ENCODE measurements around the gene RDH14.
A peak's percentile ranks its signal among the peaks of the same experiment; 100 is the strongest.

RDH14 gene

GRCh38 chr2:18519914-18520450 lies 40.5 kb downstream of the RDH14 start:
- DNase-seq: no peak

GRCh38 chr2:18518116-18519111 lies 42.0 kb downstream of the RDH14 start:
- peak; percentile 70 for DNase-seq

GRCh38 chr2:18517386-18517785 lies 43.1 kb downstream of the RDH14 start:
- DNase-seq: no peak

- peak; percentile 89 for DNase-seq
These were observed 44.3 kb downstream of the RDH14 start for GRCh38 chr2:18516112-18516511.

- no peak for DNase-seq
These were observed 45.7 kb downstream of the RDH14 start for GRCh38 chr2:18514526-18515461.

- no peak for DNase-seq
These were observed 49.7 kb downstream of the RDH14 start for GRCh38 chr2:18510775-18511174.

GRCh38 chr2:18506883-18507509 lies 53.5 kb downstream of the RDH14 start:
- DNase-seq: no peak

DNA sequence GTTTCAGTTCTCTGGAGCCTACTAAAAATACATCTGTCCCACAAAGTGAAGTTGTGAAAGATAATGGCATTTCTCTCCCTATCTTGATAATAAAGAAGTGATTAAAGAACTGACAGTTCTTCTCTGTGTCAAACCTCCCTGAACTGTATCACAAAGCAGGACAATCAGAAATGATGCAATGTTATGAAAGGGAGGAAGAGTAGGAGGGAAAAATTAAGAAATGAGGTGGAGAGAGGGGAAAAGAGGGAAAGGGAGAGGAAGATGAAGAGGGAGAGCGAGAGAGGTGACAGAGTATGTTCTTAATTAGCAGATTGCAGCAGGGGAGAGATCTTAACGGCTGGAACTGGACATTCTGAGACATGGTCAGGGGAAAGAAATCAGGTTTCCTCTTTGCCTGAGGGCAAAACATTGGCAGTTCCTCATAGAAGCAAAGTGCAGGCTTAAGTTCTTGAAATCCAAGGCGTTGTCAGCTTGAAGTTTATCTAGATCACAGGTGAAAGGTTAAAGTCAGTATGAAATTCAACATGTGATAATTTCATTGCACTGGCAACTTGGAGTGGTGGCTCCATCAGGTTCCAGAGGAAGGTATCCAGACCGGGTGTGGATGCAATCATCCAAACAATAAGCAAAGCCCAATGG lies 54.6 kb downstream of the RDH14 start:
- no peak for DNase-seq

Measured in fibroblast of skin of right quadriceps (primary cell).